Stimulated activated CD8-positive, alpha-beta memory T cell treated with anti-CD3 and anti-CD28 coated beads, Interleukin-4, amount 100 ng/mL, for 1 hour (primary cell): ENCODE results near the gene HK1.
"Not testable (repeated sequence)": the region's sequence is repeated elsewhere in the genome, so short reads cannot be mapped to it uniquely, and the experiment has no call there.

Experiments used
- DNase-seq, 2 donors: peaks; one replicate each; pipeline ENCODE4 v3.0.0-alpha.2; 2020; ENCODE audit warnings: low read depth in 2 of 2, low spot score in 1 of 2

Gene HK1

GRCh38 chr10:69254877-69255276, 23.4 kb upstream of the HK1 start:
- DNase-seq = no peak

GRCh38 chr10:69259547-69260243, 18.6 kb upstream of the HK1 start:
- no peak for DNase-seq

GRCh38 chr10:69261184-69261583, 17.1 kb upstream of the HK1 start:
- DNase-seq = no peak

- no peak for DNase-seq
These were observed 16.0 kb upstream of the HK1 start for GRCh38 chr10:69262292-69262751.

GRCh38 chr10:69265521-69265920, 12.8 kb upstream of the HK1 start:
- no peak for DNase-seq

GRCh38 chr10:69268761-69269416, 9.4 kb upstream of the HK1 start:
- DNase-seq = no peak

- no peak for DNase-seq
These were observed 8.5 kb upstream of the HK1 start for GRCh38 chr10:69269761-69270160.

GRCh38 chr10:69270990-69271389, 7.3 kb upstream of the HK1 start:
- DNase-seq = no peak

GRCh38 chr10:69272624-69273023, 5.7 kb upstream of the HK1 start:
- DNase-seq = no peak

GRCh38 chr10:69275444-69275843, 2.9 kb upstream of the HK1 start:
- no peak for DNase-seq

- DNase-seq = no peak
These were observed 1.8 kb upstream of the HK1 start for GRCh38 chr10:69276503-69276902.

GRCh38 chr10:69279110-69279509, 814 bp downstream of the HK1 start:
- no peak for DNase-seq

GRCh38 chr10:69281507-69282413, 3.5 kb downstream of the HK1 start:
- no peak for DNase-seq

GRCh38 chr10:69284402-69284801, 6.1 kb downstream of the HK1 start:
- not testable (repeated sequence) for DNase-seq

GRCh38 chr10:69285699-69286098, 7.4 kb downstream of the HK1 start:
- DNase-seq = no peak

GRCh38 chr10:69287181-69287580, 8.9 kb downstream of the HK1 start:
- DNase-seq = no peak

- DNase-seq = no peak
These were observed 12.7 kb downstream of the HK1 start for GRCh38 chr10:69290993-69291392.

- no peak for DNase-seq
These were observed 14.2 kb downstream of the HK1 start for GRCh38 chr10:69292459-69292858.

GRCh38 chr10:69295027-69295636, 16.8 kb downstream of the HK1 start:
- no peak for DNase-seq

- DNase-seq = no peak
These were observed 25.3 kb downstream of the HK1 start for GRCh38 chr10:69303632-69304051.

GRCh38 chr10:69306421-69306820, 28.1 kb downstream of the HK1 start:
- DNase-seq = no peak
